Measurements from ENCODE around the gene CTTN.
A peak's percentile ranks its signal among the peaks of the same experiment; 100 is the strongest.

CTTN gene

GRCh38 chr11:70464509-70465361 lies 66.4 kb downstream of the CTTN start:
- no peak overlapping the region for H3K4me3 Mint-ChIP-seq
- H3K27me3 Mint-ChIP-seq (ENCODE audit: low read depth): peaks cover 5% of the 10 kb centered on the region
- H3K36me3 Mint-ChIP-seq (ENCODE audit: low read depth): no peaks in the 10 kb centered on the region
- TF ChIP-seq CTCF (IDR thresholded peaks at IDR 0.05; ENCODE audit: unreplicated experiment in 3 of 3): no peak
- H3K27ac Mint-ChIP-seq: no peak overlapping the region
- no peaks in the 10 kb centered on the region for H3K9me3 Mint-ChIP-seq
- peaks cover 19% of the 10 kb centered on the region for H3K4me1 Mint-ChIP-seq

- Mint-ChIP-seq H3K27ac (no peak overlapping the region), H3K9me3 (no peaks in the 10 kb centered on the region), H3K4me3 (no peak overlapping the region), H3K36me3 (ENCODE audit: low read depth) (no peaks in the 10 kb centered on the region), H3K27me3 (ENCODE audit: low read depth) (no peaks in the 10 kb centered on the region), H3K4me1 (peaks cover 29% of the 10 kb centered on the region)
- no peak for TF ChIP-seq CTCF (IDR thresholded peaks at IDR 0.05; ENCODE audit: unreplicated experiment in 3 of 3)
These were observed 67.8 kb downstream of the CTTN start for GRCh38 chr11:70466154-70466553.

- Mint-ChIP-seq H3K9me3 (no peaks in the 10 kb centered on the region), H3K4me1 (peaks cover 29% of the 10 kb centered on the region), H3K36me3 (ENCODE audit: low read depth) (no peaks in the 10 kb centered on the region), H3K27me3 (ENCODE audit: low read depth) (no peaks in the 10 kb centered on the region), H3K4me3 (no peak overlapping the region), H3K27ac (no peak overlapping the region)
- TF ChIP-seq CTCF (IDR thresholded peaks at IDR 0.05; ENCODE audit: unreplicated experiment in 3 of 3): no peak
These were observed 68.3 kb downstream of the CTTN start for GRCh38 chr11:70466596-70466995.

- Mint-ChIP-seq H3K4me1 (peaks cover 29% of the 10 kb centered on the region), H3K27me3 (ENCODE audit: low read depth) (peaks cover 6% of the 10 kb centered on the region), H3K36me3 (ENCODE audit: low read depth) (no peaks in the 10 kb centered on the region), H3K4me3 (no peak overlapping the region), H3K27ac (no peak overlapping the region), H3K9me3 (no peaks in the 10 kb centered on the region)
- TF ChIP-seq CTCF (IDR thresholded peaks at IDR 0.05; ENCODE audit: unreplicated experiment in 3 of 3): peak; percentile 95 to 97 (median 96)
These were observed 69.1 kb downstream of the CTTN start for GRCh38 chr11:70467201-70468085.

GRCh38 chr11:70468256-70469195 lies 70.2 kb downstream of the CTTN start:
- no peaks in the 10 kb centered on the region for H3K36me3 Mint-ChIP-seq (ENCODE audit: low read depth)
- H3K27me3 Mint-ChIP-seq (ENCODE audit: low read depth): peaks cover 12% of the 10 kb centered on the region
- H3K4me3 Mint-ChIP-seq: no peak overlapping the region
- peaks cover 29% of the 10 kb centered on the region for H3K4me1 Mint-ChIP-seq
- H3K9me3 Mint-ChIP-seq: no peaks in the 10 kb centered on the region
- peak overlapping the region in 1 of 3 experiments; percentile 1 for H3K27ac Mint-ChIP-seq
- no peak for TF ChIP-seq CTCF (IDR thresholded peaks at IDR 0.05; ENCODE audit: unreplicated experiment in 3 of 3)

Measured in nephron (organoid).